HG03196 (cell line): Measurements from ENCODE around the gene CARNS1.
A peak's percentile ranks its signal among the peaks of the same experiment; 100 is the strongest.
"Not testable (repeated sequence)": the region's sequence is repeated elsewhere in the genome, so short reads cannot be mapped to it uniquely, and the experiment has no call there.

Source experiments
- ATAC-seq: cut with Tn5 transposase; IDR thresholded peaks from one replicate; pipeline ENCODE4 v1.9.1; 2021; ENCODE audit not compliant: unreplicated experiment

The CARNS1 gene

GRCh38 chr11:67396587-67397389 lies 18.7 kb upstream of the CARNS1 start:
- no peak for ATAC-seq

GRCh38 chr11:67397536-67397935 lies 17.9 kb upstream of the CARNS1 start:
- ATAC-seq = no peak

GRCh38 chr11:67397986-67398660 lies 17.4 kb upstream of the CARNS1 start:
- no peak for ATAC-seq

GRCh38 chr11:67398661-67399563 lies 16.6 kb upstream of the CARNS1 start:
- no peak for ATAC-seq

- no peak for ATAC-seq
Measured at GRCh38 chr11:67400251-67400941, 15.1 kb upstream of the CARNS1 start.

- no peak for ATAC-seq
Measured at GRCh38 chr11:67400942-67401494, 14.5 kb upstream of the CARNS1 start.

GRCh38 chr11:67401495-67402191 lies 13.8 kb upstream of the CARNS1 start, which contains the start of gene PPP1CA:
Gene PPP1CA, minus strand, starts transcription at chr11:67401858. Its CDS starts 76 bp downstream, at chr11:67401782.
- peak; percentile 50 for ATAC-seq

GRCh38 chr11:67402192-67402839 lies 13.2 kb upstream of the CARNS1 start:
- ATAC-seq = not testable (repeated sequence)

- ATAC-seq = not testable (repeated sequence)
Measured at GRCh38 chr11:67403085-67403484, 12.4 kb upstream of the CARNS1 start.

GRCh38 chr11:67404515-67405195 lies 10.8 kb upstream of the CARNS1 start:
- no peak for ATAC-seq

GRCh38 chr11:67405196-67405567 lies 10.3 kb upstream of the CARNS1 start:
- no peak for ATAC-seq

GRCh38 chr11:67405688-67406339 lies 9.7 kb upstream of the CARNS1 start:
- ATAC-seq = no peak

GRCh38 chr11:67406420-67406968 lies 9.0 kb upstream of the CARNS1 start:
- no peak for ATAC-seq

- no peak for ATAC-seq
Measured at GRCh38 chr11:67406969-67407687, 8.3 kb upstream of the CARNS1 start.

- ATAC-seq = no peak
Measured at GRCh38 chr11:67407688-67408163, 7.8 kb upstream of the CARNS1 start.

GRCh38 chr11:67408437-67409200 lies 6.9 kb upstream of the CARNS1 start:
- ATAC-seq = no peak
